ENCODE results near the gene STK16. TPM values are rescaled to one million over a fixed set of nuclear protein-coding genes. Genes with fewer than 3 reads are reported as not detected.

Gene STK16
- total and polyA plus RNA-seq, 2 of the 13 experiments (the other 11 are each of a cell fraction or from before 2014, with no cell fraction given): 28.0 to 50.9 TPM

DNA sequence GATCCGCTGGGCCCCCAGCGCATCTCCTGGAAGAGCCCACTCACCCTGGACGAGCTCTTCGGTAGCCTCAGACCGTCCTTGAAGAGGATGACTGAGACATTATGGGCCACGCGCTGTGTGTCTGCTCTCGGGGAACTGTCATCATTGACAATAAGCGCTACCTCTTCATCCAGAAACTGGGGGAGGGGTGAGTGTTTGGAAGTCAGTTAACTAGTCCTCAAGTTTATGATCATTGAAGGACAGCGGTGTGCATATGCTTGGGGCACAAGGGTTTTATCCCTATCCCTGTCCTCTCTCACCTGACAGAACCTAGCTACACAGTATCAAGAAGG is 586 bp downstream of the STK16 start (continued):
- TF ChIP-seq ZNF773 (CRISPR knock-in tag; IDR thresholded peaks at IDR 0.05; ENCODE audit: borderline replicate concordance) (no peak), ZNF296 (CRISPR knock-in tag; conservative IDR thresholded peaks at IDR 0.05) (0 out of 2 replicates have a peak, but pooled peaks have one; percentile 61), ZFYVE20 (CRISPR knock-in tag; IDR thresholded peaks at IDR 0.05; ENCODE audit: borderline replicate concordance, low read depth) (no peak), ZNF549 (CRISPR knock-in tag; IDR thresholded peaks at IDR 0.05) (no peak), TGIF2 (CRISPR knock-in tag; IDR thresholded peaks at IDR 0.05) (no peak), ZNF629 (CRISPR knock-in tag; conservative IDR thresholded peaks at IDR 0.05) (no peak), TCF7 (IDR thresholded peaks at IDR 0.05; ENCODE audit: low read depth) (no peak), GTF3A (CRISPR knock-in tag; conservative IDR thresholded peaks at IDR 0.05) (no peak), KDM5B (CRISPR knock-in tag; IDR thresholded peaks at IDR 0.05; ENCODE audit: borderline replicate concordance) (no peak), AHR (CRISPR knock-in tag; IDR thresholded peaks at IDR 0.05) (no peak), ZMAT3 (CRISPR knock-in tag; conservative IDR thresholded peaks at IDR 0.05) (0 out of 2 replicates have a peak, but pooled peaks have one; percentile 6), PHF20 (CRISPR knock-in tag; IDR thresholded peaks at IDR 0.05) (no peak)
- TF ChIP-seq, protein P1, sequence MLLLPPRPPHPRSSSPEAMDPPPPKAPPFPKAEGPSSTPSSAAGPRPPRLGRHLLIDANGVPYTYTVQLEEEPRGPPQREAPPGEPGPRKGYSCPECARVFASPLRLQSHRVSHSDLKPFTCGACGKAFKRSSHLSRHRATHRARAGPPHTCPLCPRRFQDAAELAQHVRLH (CRISPR knock-in tag; IDR thresholded peaks at IDR 0.05; ENCODE audit: borderline replicate concordance, low read depth): no peak
- TF ChIP-seq, protein P2, sequence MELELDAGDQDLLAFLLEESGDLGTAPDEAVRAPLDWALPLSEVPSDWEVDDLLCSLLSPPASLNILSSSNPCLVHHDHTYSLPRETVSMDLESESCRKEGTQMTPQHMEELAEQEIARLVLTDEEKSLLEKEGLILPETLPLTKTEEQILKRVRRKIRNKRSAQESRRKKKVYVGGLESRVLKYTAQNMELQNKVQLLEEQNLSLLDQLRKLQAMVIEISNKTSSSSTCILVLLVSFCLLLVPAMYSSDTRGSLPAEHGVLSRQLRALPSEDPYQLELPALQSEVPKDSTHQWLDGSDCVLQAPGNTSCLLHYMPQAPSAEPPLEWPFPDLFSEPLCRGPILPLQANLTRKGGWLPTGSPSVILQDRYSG (CRISPR knock-in tag; IDR thresholded peaks at IDR 0.05): 0 out of 2 replicates have a peak, but pooled peaks have one; percentile 26
- TF ChIP-seq, protein P3, sequence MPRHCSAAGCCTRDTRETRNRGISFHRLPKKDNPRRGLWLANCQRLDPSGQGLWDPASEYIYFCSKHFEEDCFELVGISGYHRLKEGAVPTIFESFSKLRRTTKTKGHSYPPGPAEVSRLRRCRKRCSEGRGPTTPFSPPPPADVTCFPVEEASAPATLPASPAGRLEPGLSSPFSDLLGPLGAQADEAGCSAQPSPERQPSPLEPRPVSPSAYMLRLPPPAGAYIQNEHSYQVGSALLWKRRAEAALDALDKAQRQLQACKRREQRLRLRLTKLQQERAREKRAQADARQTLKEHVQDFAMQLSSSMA (CRISPR knock-in tag; IDR thresholded peaks at IDR 0.05): peak; percentile 7; the same call in 1 of the 2 replicates
